Right ventricle myocardium superior (tissue), 1 donor: ENCODE data around the gene DIAPH2. TPM values are rescaled to one million over a fixed set of nuclear protein-coding genes. Genes with fewer than 3 reads are reported as not detected.

ENCODE experiments used
- ATAC-seq: fragments of 200-7000 bp; cut with Tn5 transposase; one replicate; pipeline ENCODE4 v1.9.1; 2020; ENCODE audit warnings: mild to moderate bottlenecking; ENCODE audit not compliant: poor library complexity
- DNase-seq: peaks from one replicate; pipeline ENCODE4 v3.0.0-alpha.2; 2020
- intact Hi-C: fragments of 100-400 bp; cut with DNase I; formaldehyde crosslinking; loops from one replicate; pipeline ENCODE4 v1.11.2; 2022
- total RNA-seq: library from RNA; stranded (reverse); fragmentation: NEBNext Ultra II Directional; extraction: Animal tissue kit (Norgen Biotek cat#: 25700); gene quantifications from one replicate; pipeline ENCODE4 v1.2.1, GENCODE V29; 2021
- donor health status: DM: no; HTN: yes; CAD: no; lungs with severe emphysema.

DIAPH2 gene
- total RNA-seq, 1 donor from 2014 or later = 11.0 TPM

GRCh38 chrX:96889726-96890125 is 205.1 kb downstream of the DIAPH2 start:
- ATAC-seq (no peak), DNase-seq (no peak)
- intact Hi-C loops = no loop called here

GRCh38 chrX:96906741-96907140 is 222.1 kb downstream of the DIAPH2 start:
- ATAC-seq = no peak
- intact Hi-C loops = no loop called here
- no peak for DNase-seq

GRCh38 chrX:96907516-96908272 is 223.1 kb downstream of the DIAPH2 start:
- no peak for ATAC-seq
- no peak for DNase-seq
- intact Hi-C loops = no loop called here

GRCh38 chrX:96909291-96909690 is 224.6 kb downstream of the DIAPH2 start:
- DNase-seq = no peak
- intact Hi-C loops = no loop called here
- no peak for ATAC-seq

- intact Hi-C loops = no loop called here
- ATAC-seq (no peak), DNase-seq (no peak)
These were observed 234.2 kb downstream of the DIAPH2 start for GRCh38 chrX:96918864-96919263.

- intact Hi-C loops = no loop called here
- ATAC-seq (no peak), DNase-seq (no peak)
These were observed 235.0 kb downstream of the DIAPH2 start for GRCh38 chrX:96919672-96920071.

GRCh38 chrX:96924581-96924980 is 239.9 kb downstream of the DIAPH2 start:
- DNase-seq (no peak), ATAC-seq (no peak)
- intact Hi-C loops = no loop called here

GRCh38 chrX:96929036-96929435 is 244.4 kb downstream of the DIAPH2 start:
- intact Hi-C loops = no loop called here
- no peak for ATAC-seq

GRCh38 chrX:96957718-96958117 is 273.1 kb downstream of the DIAPH2 start:
- intact Hi-C loops = no loop called here
- ATAC-seq = no peak
- no peak for DNase-seq

More at GRCh38 chrX:96929036-96929435, 244.4 kb downstream of the DIAPH2 start:
- DNase-seq = no peak

GRCh38 chrX:96971812-96972211 is 287.2 kb downstream of the DIAPH2 start:
- ATAC-seq (no peak), DNase-seq (no peak)
- intact Hi-C loops = no loop called here

GRCh38 chrX:96978906-96979305 is 294.3 kb downstream of the DIAPH2 start:
- no peak for DNase-seq
- intact Hi-C loops = no loop called here
- ATAC-seq = no peak

GRCh38 chrX:96979766-96980165 is 295.1 kb downstream of the DIAPH2 start:
- no peak for ATAC-seq
- intact Hi-C loops = no loop called here
- no peak for DNase-seq

- intact Hi-C loops = no loop called here
- peak; percentile 45 for ATAC-seq
- DNase-seq = no peak
These were observed 297.5 kb downstream of the DIAPH2 start for GRCh38 chrX:96982161-96982560.

GRCh38 chrX:96984538-96984937 is 299.9 kb downstream of the DIAPH2 start:
- DNase-seq (no peak), ATAC-seq (no peak)
- intact Hi-C loops = no loop called here

GRCh38 chrX:96985046-96985445 is 300.4 kb downstream of the DIAPH2 start:
- intact Hi-C loops = no loop called here
- no peak for ATAC-seq
- no peak for DNase-seq

GRCh38 chrX:96987228-96987627 is 302.6 kb downstream of the DIAPH2 start:
- intact Hi-C loops = no loop called here
- ATAC-seq (no peak), DNase-seq (no peak)

- ATAC-seq (no peak), DNase-seq (no peak)
- intact Hi-C loops = no loop called here
These were observed 305.4 kb downstream of the DIAPH2 start for GRCh38 chrX:96989830-96990571.

- no peak for DNase-seq
- no peak for ATAC-seq
- intact Hi-C loops = no loop called here
These were observed 309.5 kb downstream of the DIAPH2 start for GRCh38 chrX:96994093-96994492.

GRCh38 chrX:96997196-96997595 is 312.6 kb downstream of the DIAPH2 start:
- no peak for DNase-seq
- intact Hi-C loops = no loop called here
- ATAC-seq = no peak

- ATAC-seq (no peak), DNase-seq (no peak)
- intact Hi-C loops = no loop called here
These were observed 316.2 kb downstream of the DIAPH2 start for GRCh38 chrX:97000682-97001368.
